Measurements from ENCODE around the gene RPL13.

Gene RPL13

GRCh38 chr16:89538286-89538685 is 22.2 kb upstream of the RPL13 start:
- no peak overlapping the region for H3K27ac ChIP-seq
- no peaks in the 10 kb centered on the region for H3K9me3 ChIP-seq
- no peak for TF ChIP-seq CTCF (IDR thresholded peaks at IDR 0.05)
- H3K4me1 ChIP-seq (ENCODE audit: control insufficient read depth in 1 of 2, insufficient read depth in 1 of 2, low read depth in 1 of 2, low read length in 1 of 2), result peaks cover 22 to 24% of the 10 kb centered on the region in 2 experiments
- H3K27me3 ChIP-seq, result no peaks in the 10 kb centered on the region
- peaks cover 32% of the 10 kb centered on the region for H3K36me3 ChIP-seq
- H3K4me3 ChIP-seq (ENCODE audit: low read depth in 1 of 2, low read length in 1 of 2), result no peak overlapping the region

- no peak for TF ChIP-seq CTCF (IDR thresholded peaks at IDR 0.05)
- Histone ChIP-seq H3K27me3 (no peaks in the 10 kb centered on the region), H3K4me1 (ENCODE audit: control insufficient read depth in 1 of 2, insufficient read depth in 1 of 2, low read depth in 1 of 2, low read length in 1 of 2) (peaks cover under 1 to 2% of the 10 kb centered on the region in 2 experiments), H3K4me3 (ENCODE audit: low read depth in 1 of 2, low read length in 1 of 2) (no peak overlapping the region), H3K36me3 (peaks cover 50% of the 10 kb centered on the region), H3K9me3 (no peaks in the 10 kb centered on the region), H3K27ac (no peak overlapping the region)
Observed at GRCh38 chr16:89540557-89540956, 19.9 kb upstream of the RPL13 start.

GRCh38 chr16:89541792-89542191 is 18.7 kb upstream of the RPL13 start:
- Histone ChIP-seq H3K4me1 (ENCODE audit: control insufficient read depth in 1 of 2, insufficient read depth in 1 of 2, low read depth in 1 of 2, low read length in 1 of 2) (no peaks in the 10 kb centered on the region), H3K27ac (no peak overlapping the region), H3K27me3 (no peaks in the 10 kb centered on the region), H3K9me3 (no peaks in the 10 kb centered on the region), H3K36me3 (peaks cover 60% of the 10 kb centered on the region), H3K4me3 (ENCODE audit: low read depth in 1 of 2, low read length in 1 of 2) (no peak overlapping the region)
- no peak for TF ChIP-seq CTCF (IDR thresholded peaks at IDR 0.05)

- Histone ChIP-seq H3K27ac (no peak overlapping the region), H3K4me3 (ENCODE audit: low read depth in 1 of 2, low read length in 1 of 2) (no peak overlapping the region), H3K27me3 (no peaks in the 10 kb centered on the region), H3K9me3 (no peaks in the 10 kb centered on the region), H3K36me3 (peaks cover 64% of the 10 kb centered on the region), H3K4me1 (ENCODE audit: control insufficient read depth in 1 of 2, insufficient read depth in 1 of 2, low read depth in 1 of 2, low read length in 1 of 2) (no peaks in the 10 kb centered on the region)
- no peak for TF ChIP-seq CTCF (IDR thresholded peaks at IDR 0.05)
Observed at GRCh38 chr16:89544113-89544512, 16.4 kb upstream of the RPL13 start.

GRCh38 chr16:89544713-89545043 is 15.8 kb upstream of the RPL13 start:
- Histone ChIP-seq H3K36me3 (peaks cover 70% of the 10 kb centered on the region), H3K4me3 (ENCODE audit: low read depth in 1 of 2, low read length in 1 of 2) (no peak overlapping the region), H3K27me3 (no peaks in the 10 kb centered on the region), H3K27ac (no peak overlapping the region), H3K4me1 (ENCODE audit: control insufficient read depth in 1 of 2, insufficient read depth in 1 of 2, low read depth in 1 of 2, low read length in 1 of 2) (no peaks in the 10 kb centered on the region), H3K9me3 (no peaks in the 10 kb centered on the region)
- TF ChIP-seq CTCF (IDR thresholded peaks at IDR 0.05), result no peak
